Esophagus muscularis mucosa (tissue), 4 donors: ENCODE measurements around the gene TTBK2. TPM values are rescaled to one million over a fixed set of nuclear protein-coding genes. Genes with fewer than 3 reads are reported as not detected.

Source experiments
- DNase-seq: peaks from one replicate; pipeline ENCODE4 v3.0.0-alpha.2; 2017; ENCODE audit errors: extremely low spot score
- H3K27ac ChIP-seq, 4 donors: fragments of 200-600 bp; sonication (generic); replicated peaks in 1 of 4; 1 replicate in 3 of 4; 2 replicates in 1 of 4; pipeline ENCODE4 v1.5.1; 2016 to 2019; ENCODE audit warnings: mild to moderate bottlenecking in 1 of 4
- H3K27me3 ChIP-seq, 4 donors: fragments of 200-600 bp; sonication (generic); one replicate each; pipeline versions ENCODE4 v1.5.1 to v1.6.0; 2016 to 2019
- H3K36me3 ChIP-seq, 4 donors: fragments of 200-600 bp; sonication (generic); one replicate each; pipeline ENCODE4 v1.5.1; 2016 to 2019
- H3K4me1 ChIP-seq, 4 donors: fragments of 200-600 bp; sonication (generic); one replicate each; pipeline ENCODE4 v1.5.1; 2016 to 2019
- H3K4me3 ChIP-seq, 4 donors: fragments of 200-600 bp; sonication (generic); 1 replicate in 2 of 4; 2 replicates in 2 of 4; pipeline ENCODE4 v1.5.1; 2016 to 2019; ENCODE audit warnings: mild to moderate bottlenecking in 4 of 4, moderate library complexity in 1 of 4
- H3K9me3 ChIP-seq, 4 donors: fragments of 200-600 bp; sonication (generic); 1 replicate in 3 of 4; 2 replicates in 1 of 4; pipeline ENCODE4 v1.5.1; 2016 to 2019
- CTCF ChIP-seq, 3 experiments: fragments of 200-600 bp in 2 of 3; fragments of 450-650 bp in 1 of 3; sonication (generic) in 2 of 3; IDR thresholded peaks; one replicate each; pipeline ENCODE4 v1.5.1; 2017 to 2019; ENCODE audit warnings: antibody characterized with exemption in 3 of 3, mild to moderate bottlenecking in 2 of 3, moderate library complexity in 1 of 3
- EP300 ChIP-seq: sonication (generic); formaldehyde crosslinking; IDR thresholded peaks from one replicate; pipeline ENCODE4 v1.6.1; 2017; ENCODE audit warnings: antibody characterized with exemption
- POLR2A ChIP-seq: fragments of 450-650 bp; IDR thresholded peaks from one replicate; pipeline ENCODE4 v1.6.1; 2017; ENCODE audit warnings: antibody characterized with exemption, moderate library complexity, mild to moderate bottlenecking, low read depth
- POLR2AphosphoS5 ChIP-seq, 2 donors: sonication (generic); formaldehyde crosslinking; IDR thresholded peaks; one replicate each; pipeline ENCODE4 v1.6.1; 2017; ENCODE audit warnings: antibody characterized with exemption in 2 of 2
- WGBS: methylation state at CpG from one replicate; pipeline ENCODE4 v1.1.5; 2018; 5-methylcytosine and 5-hydroxymethylcytosine counted together
- intact Hi-C: fragments of 100-400 bp; cut with DNase I; formaldehyde crosslinking; loops from one replicate; pipeline ENCODE4 v1.15.1; 2023
- total RNA-seq, 4 donors: library from RNA; depleted of rRNA; stranded (reverse); fragments of >200 nt; gene quantifications; one replicate each; pipeline versions ENCODE4 v1.1.0 to v1.2.1, GENCODE V29; 2016

The TTBK2 gene
- total RNA-seq, 4 donors from 2014 or later = 19.4 to 33.0 (median 25.1) TPM

GRCh38 chr15:42707873-42708544 lies 212.6 kb downstream of the TTBK2 start:
- H3K27ac ChIP-seq = peak overlapping the region; percentile 7 to 46 (median 19)
- intact Hi-C loops = no loop called here
- peaks cover 0 to 29% (median 5%) of the 10 kb centered on the region in 4 donors for H3K36me3 ChIP-seq
- no peak overlapping the region for H3K4me3 ChIP-seq
- H3K4me1 ChIP-seq = peaks cover 0 to 36% (median 26%) of the 10 kb centered on the region in 4 donors
- H3K9me3 ChIP-seq = no peaks in the 10 kb centered on the region
- H3K27me3 ChIP-seq = no peaks in the 10 kb centered on the region
- TF ChIP-seq EP300 (no peak), POLR2AphosphoS5 (IDR thresholded peaks at IDR 0.05) (no peak), POLR2A (no peak), CTCF (IDR thresholded peaks at IDR 0.05) (no peak)
- 79% methylated on average over 3 of the region's 3 CpGs for WGBS
- DNase-seq = no peak

- no peak for TF ChIP-seq POLR2A
- no peak for TF ChIP-seq EP300
- Histone ChIP-seq H3K27me3 (no peaks in the 10 kb centered on the region), H3K4me3 (no peak overlapping the region), H3K9me3 (no peaks in the 10 kb centered on the region), H3K4me1 (peaks cover 0 to 36% (median 26%) of the 10 kb centered on the region in 4 donors), H3K27ac (peak overlapping the region in 3 of 4 donors; percentile 7 to 46 (median 28)), H3K36me3 (peaks cover 0 to 39% (median 9%) of the 10 kb centered on the region in 4 donors)
- DNase-seq = no peak
- 43% methylated on average over 2 of the region's 2 CpGs for WGBS
- intact Hi-C loops = no loop called here
These were observed 213.5 kb downstream of the TTBK2 start for GRCh38 chr15:42707068-42707467.

GRCh38 chr15:42705336-42705735 lies 215.2 kb downstream of the TTBK2 start:
- 95% methylated on average over 5 of the region's 5 CpGs for WGBS
- H3K4me1 ChIP-seq = peaks cover 0 to 27% (median 23%) of the 10 kb centered on the region in 4 donors
- no peak for DNase-seq
- no peak overlapping the region for H3K27ac ChIP-seq
- H3K4me3 ChIP-seq = no peak overlapping the region
- no peaks in the 10 kb centered on the region for H3K27me3 ChIP-seq
- intact Hi-C loops = loop anchor here (2.0 kb wide), 1 partner anchor 221 kb away; no protein-coding TSS in a partner anchor
- no peak for TF ChIP-seq POLR2A
- no peak for TF ChIP-seq EP300
- H3K36me3 ChIP-seq = peaks cover 0 to 50% (median 15%) of the 10 kb centered on the region in 4 donors
- peaks cover 0 to 8% (median 0%) of the 10 kb centered on the region in 4 donors for H3K9me3 ChIP-seq

- no peak overlapping the region for H3K4me3 ChIP-seq
- no peak for DNase-seq
- no peaks in the 10 kb centered on the region for H3K27me3 ChIP-seq
- H3K4me1 ChIP-seq = peaks cover 0 to 27% (median 23%) of the 10 kb centered on the region in 4 donors
- TF ChIP-seq CTCF (IDR thresholded peaks at IDR 0.05) = peak; percentile 65 to 88 (median 81)
- no peak for TF ChIP-seq EP300
- peaks cover 0 to 58% (median 22%) of the 10 kb centered on the region in 4 donors for H3K36me3 ChIP-seq
- intact Hi-C loops = loop anchor here (2.0 kb wide), 1 partner anchor 222 kb away; no protein-coding TSS in a partner anchor
- peak overlapping the region in 2 of 4 donors; percentile 1 to 17 for H3K27ac ChIP-seq
- WGBS = 33% methylated on average over 4 of the region's 4 CpGs
- H3K9me3 ChIP-seq = peaks cover 0 to 8% (median 0%) of the 10 kb centered on the region in 4 donors
These were observed 216.1 kb downstream of the TTBK2 start for GRCh38 chr15:42704492-42704926.

GRCh38 chr15:42696626-42697025 lies 224.0 kb downstream of the TTBK2 start:
- H3K27ac ChIP-seq = no peak overlapping the region
- peaks cover 0 to 8% (median 0%) of the 10 kb centered on the region in 4 donors for H3K9me3 ChIP-seq
- H3K36me3 ChIP-seq = peaks cover 41 to 100% (median 82%) of the 10 kb centered on the region in 4 donors
- no peak for DNase-seq
- no peak overlapping the region for H3K4me3 ChIP-seq
- H3K4me1 ChIP-seq = no peaks in the 10 kb centered on the region
- no peaks in the 10 kb centered on the region for H3K27me3 ChIP-seq
- TF ChIP-seq CTCF (IDR thresholded peaks at IDR 0.05) = no peak
- no peak for TF ChIP-seq POLR2A
- no peak for TF ChIP-seq EP300
- TF ChIP-seq POLR2AphosphoS5 (IDR thresholded peaks at IDR 0.05) = no peak
- 85% methylated on average over 5 of the region's 5 CpGs for WGBS
- intact Hi-C loops = no loop called here
